Activated B cell treated with CpG ODN at 0.5 μM for 24 hours (primary cell): ENCODE data around the gene PADI3. TPM values are rescaled to one million over a fixed set of nuclear protein-coding genes. Genes with fewer than 3 reads are reported as not detected.

Experiments
- ATAC-seq: fragments of 200-7000 bp; cut with Tn5 transposase; one replicate; pipeline ENCODE4 v1.10.0; 2021; ENCODE audit warnings: low read depth, mild to moderate bottlenecking, moderate library complexity
- CTCF ChIA-PET: fragments of 350-600 bp; sonication (Branson Sonifier 250); formaldehyde crosslinking; loops from one replicate; lab custom pipeline; 2021; ENCODE audit warnings: antibody characterized with exemption; lab: Charles Lee
- POLR2A ChIA-PET: fragments of 350-600 bp; sonication (Branson Sonifier 250); formaldehyde crosslinking; loops from one replicate; lab custom pipeline; 2021; ENCODE audit warnings: antibody characterized with exemption; lab: Charles Lee
- DNase-seq: peaks from one replicate; pipeline ENCODE4 v3.0.0; 2022
- H3K27ac Mint-ChIP-seq: one replicate; pipeline ENCODE4 v1.8.0; 2020; ENCODE audit warnings: mixed read lengths
- H3K27me3 Mint-ChIP-seq: one replicate; pipeline ENCODE4 v1.8.0; 2021; ENCODE audit warnings: mixed read lengths
- H3K36me3 Mint-ChIP-seq: one replicate; pipeline ENCODE4 v1.8.0; 2021; ENCODE audit warnings: low read depth, mixed read lengths
- H3K4me1 Mint-ChIP-seq: one replicate; pipeline ENCODE4 v1.8.0; 2021; ENCODE audit warnings: mixed read lengths
- H3K4me3 Mint-ChIP-seq: one replicate; pipeline ENCODE4 v1.8.0; 2020; ENCODE audit warnings: mild to moderate bottlenecking, mixed read lengths
- H3K9me3 Mint-ChIP-seq: one replicate; pipeline ENCODE4 v1.8.0; 2020; ENCODE audit warnings: mixed read lengths
- intact Hi-C: fragments of 100-400 bp; cut with micrococcal nuclease; formaldehyde crosslinking; loops from one replicate; pipeline ENCODE4 v1.15.1; 2024
- total RNA-seq: library from RNA; stranded (reverse); gene quantifications from 2 replicates; pipeline ENCODE4 v1.2.3, GENCODE V29; 2022
- TF ChIP-seq, protein P1 (sequence below): fragments of 200-600 bp; IDR thresholded peaks from one replicate; pipeline ENCODE4 v1.8.0; 2022; ENCODE audit warnings: antibody characterized with exemption, mild to moderate bottlenecking

PADI3 gene
- total RNA-seq, 1 donor from 2014 or later, result not detected

DNA sequence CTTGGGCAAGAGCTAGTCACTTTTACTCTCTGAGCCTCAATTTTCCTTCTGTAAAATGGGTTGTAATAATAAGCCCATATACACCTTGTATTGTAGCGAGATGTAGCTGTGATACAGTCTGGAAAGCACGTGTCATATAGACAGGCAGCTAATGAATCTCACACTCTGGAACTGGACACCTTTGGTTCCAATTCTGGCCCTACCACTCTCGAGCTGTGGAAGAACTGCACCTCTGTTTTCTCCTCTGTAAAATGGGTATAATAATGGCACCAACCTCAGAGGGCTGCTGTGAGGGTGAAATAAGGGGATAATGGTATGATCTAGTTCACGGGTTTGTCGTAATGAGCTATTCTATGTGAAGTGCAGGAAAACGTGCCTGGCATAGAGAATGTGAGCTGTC, 58.4 kb downstream of the PADI3 start:
- ATAC-seq (no peak), DNase-seq (no peak)
- no peak overlapping the region for H3K27ac Mint-ChIP-seq
- no peak overlapping the region for H3K4me3 Mint-ChIP-seq
- H3K36me3 Mint-ChIP-seq, result no peaks in the 10 kb centered on the region
- ChIA-PET POLR2A (no interaction called here), CTCF (no interaction called here)
- intact Hi-C loops, result no loop called here
- TF ChIP-seq, protein P1, sequence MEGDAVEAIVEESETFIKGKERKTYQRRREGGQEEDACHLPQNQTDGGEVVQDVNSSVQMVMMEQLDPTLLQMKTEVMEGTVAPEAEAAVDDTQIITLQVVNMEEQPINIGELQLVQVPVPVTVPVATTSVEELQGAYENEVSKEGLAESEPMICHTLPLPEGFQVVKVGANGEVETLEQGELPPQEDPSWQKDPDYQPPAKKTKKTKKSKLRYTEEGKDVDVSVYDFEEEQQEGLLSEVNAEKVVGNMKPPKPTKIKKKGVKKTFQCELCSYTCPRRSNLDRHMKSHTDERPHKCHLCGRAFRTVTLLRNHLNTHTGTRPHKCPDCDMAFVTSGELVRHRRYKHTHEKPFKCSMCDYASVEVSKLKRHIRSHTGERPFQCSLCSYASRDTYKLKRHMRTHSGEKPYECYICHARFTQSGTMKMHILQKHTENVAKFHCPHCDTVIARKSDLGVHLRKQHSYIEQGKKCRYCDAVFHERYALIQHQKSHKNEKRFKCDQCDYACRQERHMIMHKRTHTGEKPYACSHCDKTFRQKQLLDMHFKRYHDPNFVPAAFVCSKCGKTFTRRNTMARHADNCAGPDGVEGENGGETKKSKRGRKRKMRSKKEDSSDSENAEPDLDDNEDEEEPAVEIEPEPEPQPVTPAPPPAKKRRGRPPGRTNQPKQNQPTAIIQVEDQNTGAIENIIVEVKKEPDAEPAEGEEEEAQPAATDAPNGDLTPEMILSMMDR, result no peak
- H3K27me3 Mint-ChIP-seq, result peaks cover 25% of the 10 kb centered on the region
- no peaks in the 10 kb centered on the region for H3K4me1 Mint-ChIP-seq
- peaks cover 3% of the 10 kb centered on the region for H3K9me3 Mint-ChIP-seq

DNA sequence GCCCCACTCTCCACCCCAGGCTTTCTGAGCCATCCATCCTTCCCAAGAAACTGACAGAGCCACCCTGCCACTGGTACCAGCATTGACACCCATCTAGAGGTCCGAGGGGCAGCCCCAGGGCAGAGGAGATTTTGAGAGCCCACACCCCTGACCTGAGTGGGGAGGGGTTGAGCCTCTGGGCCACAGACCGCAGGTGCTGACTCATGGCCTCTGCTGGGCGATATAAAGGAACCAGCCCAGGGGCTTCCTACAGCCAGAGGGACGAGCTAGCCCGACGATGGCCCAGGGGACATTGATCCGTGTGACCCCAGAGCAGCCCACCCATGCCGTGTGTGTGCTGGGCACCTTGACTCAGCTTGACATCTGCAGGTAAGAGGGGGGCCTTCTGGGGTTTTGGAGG, 59.0 kb downstream of the PADI3 start, which contains the start of gene PADI4:
PADI4 (plus strand) TSS at position 252 of the 400 bp plus-strand sequence; CDS start at position 278, 26 bp downstream.
- no peak for ATAC-seq
- no peak within 1 kb of the TSS for H3K27ac Mint-ChIP-seq
- POLR2A ChIA-PET, result no interaction called here
- peaks cover under 1% of the 10 kb centered on the region for H3K9me3 Mint-ChIP-seq
- H3K4me3 Mint-ChIP-seq, result no peak within 1 kb of the TSS
- CTCF ChIA-PET, result no interaction called here
- intact Hi-C loops, result no loop called here
- no peaks in the 10 kb centered on the region for H3K36me3 Mint-ChIP-seq
- TF ChIP-seq, protein P1, result no peak
- H3K4me1 Mint-ChIP-seq, result no peaks in the 10 kb centered on the region
- H3K27me3 Mint-ChIP-seq, result peaks cover 26% of the 10 kb centered on the region
- DNase-seq, result no peak

DNA sequence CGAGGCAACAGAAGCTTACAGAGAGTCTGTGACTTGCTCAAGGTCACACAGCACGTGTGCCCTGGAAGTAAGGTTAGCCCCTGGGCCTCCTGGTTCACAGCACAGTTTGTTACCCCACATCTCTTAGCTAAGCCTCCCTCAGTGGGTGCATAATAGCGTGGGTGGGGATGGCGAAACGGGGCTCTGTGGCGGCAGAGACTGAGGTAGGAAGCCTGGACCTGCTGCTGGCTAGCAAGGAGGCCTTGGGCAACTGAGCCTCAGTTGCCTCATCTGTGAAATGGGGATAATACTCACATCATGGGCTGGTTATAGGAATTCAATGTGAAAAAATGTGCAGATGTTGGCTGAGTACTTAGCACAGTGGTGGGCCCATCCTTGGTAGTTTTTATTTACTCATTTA, 59.7 kb downstream of the PADI3 start:
- Mint-ChIP-seq H3K4me3 (no peak overlapping the region), H3K9me3 (no peaks in the 10 kb centered on the region), H3K27ac (no peak overlapping the region), H3K27me3 (peaks cover 27% of the 10 kb centered on the region), H3K4me1 (no peaks in the 10 kb centered on the region), H3K36me3 (no peaks in the 10 kb centered on the region)
- no peak for DNase-seq
- ATAC-seq, result no peak
- CTCF ChIA-PET, result no interaction called here
- intact Hi-C loops, result no loop called here
- POLR2A ChIA-PET, result no interaction called here
- TF ChIP-seq, protein P1, result no peak

DNA sequence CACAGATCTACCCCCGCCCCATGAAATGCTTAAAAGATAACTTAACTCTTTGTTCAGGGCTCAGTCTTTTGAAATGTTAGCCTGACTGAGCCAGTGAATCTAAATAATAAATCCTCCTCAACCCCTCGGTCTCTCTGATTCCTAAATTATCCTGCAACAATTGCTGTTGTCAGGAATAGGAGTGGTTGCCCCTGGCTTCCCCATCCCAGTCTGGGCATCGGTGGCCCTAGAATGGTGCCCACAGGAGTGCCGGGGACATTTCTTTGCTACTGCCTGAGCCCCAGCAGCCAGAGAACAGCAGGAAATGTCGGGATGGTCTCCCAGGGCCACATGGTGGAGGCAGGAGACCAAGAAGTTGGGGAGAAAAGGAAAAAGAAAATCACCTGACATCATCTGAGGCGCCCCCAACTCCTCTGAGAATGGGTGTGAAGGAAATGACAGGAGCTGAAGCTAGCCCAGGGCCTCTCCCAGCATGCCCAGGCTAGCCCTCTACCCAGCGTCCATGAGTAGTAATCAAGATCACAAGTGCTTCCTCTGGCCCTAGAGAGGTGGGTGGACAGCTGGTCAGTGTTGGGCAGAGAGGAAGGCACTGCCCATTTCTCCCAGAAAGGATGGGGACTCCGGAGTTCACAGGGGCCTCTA, 60.6 kb downstream of the PADI3 start:
- no peaks in the 10 kb centered on the region for H3K4me1 Mint-ChIP-seq
- ChIA-PET POLR2A (no interaction called here), CTCF (no interaction called here)
- intact Hi-C loops, result no loop called here
- no peaks in the 10 kb centered on the region for H3K36me3 Mint-ChIP-seq
- H3K9me3 Mint-ChIP-seq, result no peaks in the 10 kb centered on the region
- peaks cover 27% of the 10 kb centered on the region for H3K27me3 Mint-ChIP-seq
- H3K27ac Mint-ChIP-seq, result no peak overlapping the region
- TF ChIP-seq, protein P1, result no peak
- ATAC-seq (no peak), DNase-seq (no peak)
- H3K4me3 Mint-ChIP-seq, result no peak overlapping the region

DNA sequence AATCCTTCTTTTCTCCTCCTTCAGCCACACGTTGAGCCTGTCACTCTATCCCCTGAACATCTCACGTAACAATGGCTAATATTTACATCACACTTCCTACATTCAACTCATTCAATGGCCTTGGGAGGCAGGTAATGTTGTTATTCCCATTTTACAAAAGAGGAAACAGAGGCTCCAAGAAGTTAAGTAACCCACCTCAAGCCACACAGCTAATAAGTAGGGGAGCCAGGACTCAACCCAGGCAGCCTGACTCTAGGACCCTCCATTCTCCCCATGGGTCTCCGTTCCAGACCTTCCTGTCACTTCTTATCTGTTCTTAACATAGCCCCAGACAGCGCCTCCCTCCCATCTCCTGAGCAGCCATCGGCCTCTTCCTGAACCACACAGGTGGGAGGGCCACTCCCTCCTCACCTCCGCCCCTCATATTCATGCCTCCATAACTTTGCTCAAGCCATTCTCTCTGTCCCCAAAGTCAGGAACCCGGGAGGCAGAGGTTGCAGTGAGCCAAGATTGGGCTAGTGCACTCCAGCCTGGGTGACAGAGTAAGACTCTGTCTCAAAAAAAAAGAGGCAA, 61.3 kb downstream of the PADI3 start:
- Mint-ChIP-seq H3K27ac (no peak overlapping the region), H3K36me3 (no peaks in the 10 kb centered on the region), H3K4me3 (no peak overlapping the region), H3K9me3 (no peaks in the 10 kb centered on the region), H3K27me3 (peaks cover 27% of the 10 kb centered on the region), H3K4me1 (no peaks in the 10 kb centered on the region)
- ATAC-seq (no peak), DNase-seq (no peak)
- ChIA-PET POLR2A (no interaction called here), CTCF (no interaction called here)
- intact Hi-C loops, result no loop called here
- TF ChIP-seq, protein P1, result no peak
